DLD1 (cell line): Measurements from ENCODE around the gene RANBP1.

Source experiments
- in situ Hi-C: cut with HindIII; loops from 2 replicates; pipeline ENCODE4 v1.10.0; 2017; ENCODE audit warnings: low sequenced_read_pairs

RANBP1 gene

GRCh38 chr22:20135806-20136602 is 20.1 kb downstream of the RANBP1 start:
- in situ Hi-C loops = no loop called here

GRCh38 chr22:20136603-20136873 is 20.6 kb downstream of the RANBP1 start:
- in situ Hi-C loops = no loop called here

- in situ Hi-C loops = no loop called here
These were observed 21.2 kb downstream of the RANBP1 start for GRCh38 chr22:20137113-20137512.

GRCh38 chr22:20137671-20138416 is 21.9 kb downstream of the RANBP1 start:
- in situ Hi-C loops = no loop called here

- in situ Hi-C loops = no loop called here
These were observed 22.5 kb downstream of the RANBP1 start for GRCh38 chr22:20138417-20138738.

- in situ Hi-C loops = no loop called here
These were observed 23.0 kb downstream of the RANBP1 start for GRCh38 chr22:20138868-20139267.

- in situ Hi-C loops = no loop called here
These were observed 23.6 kb downstream of the RANBP1 start for GRCh38 chr22:20139391-20140106.

GRCh38 chr22:20140107-20140445 is 24.2 kb downstream of the RANBP1 start:
- in situ Hi-C loops = no loop called here

- in situ Hi-C loops = no loop called here
These were observed 24.6 kb downstream of the RANBP1 start for GRCh38 chr22:20140521-20140964.

GRCh38 chr22:20141186-20142077 is 25.5 kb downstream of the RANBP1 start:
- in situ Hi-C loops = no loop called here

- in situ Hi-C loops = no loop called here
These were observed 27.1 kb downstream of the RANBP1 start for GRCh38 chr22:20142711-20143621.

- in situ Hi-C loops = no loop called here
These were observed 28.2 kb downstream of the RANBP1 start for GRCh38 chr22:20143883-20144665.

- in situ Hi-C loops = no loop called here
These were observed 29.4 kb downstream of the RANBP1 start for GRCh38 chr22:20145206-20145831.

GRCh38 chr22:20145832-20146223 is 29.9 kb downstream of the RANBP1 start:
- in situ Hi-C loops = no loop called here

- in situ Hi-C loops = no loop called here
These were observed 30.9 kb downstream of the RANBP1 start for GRCh38 chr22:20146777-20147176.

- in situ Hi-C loops = no loop called here
These were observed 31.5 kb downstream of the RANBP1 start for GRCh38 chr22:20147237-20147988.

GRCh38 chr22:20148414-20148813 is 32.5 kb downstream of the RANBP1 start:
- in situ Hi-C loops = no loop called here
